Omental fat pad (tissue), 4 donors: Measurements from ENCODE around the gene RIOK1. TPM values are rescaled to one million over a fixed set of nuclear protein-coding genes. Genes with fewer than 3 reads are reported as not detected.

ENCODE experiments used
- ATAC-seq: fragments of 150-250 bp; one replicate; pipeline ENCODE4 v1.9.1; 2016; ENCODE audit warnings: mild to moderate bottlenecking, moderate library complexity; ENCODE audit not compliant: low FRiP score
- DNase-seq: peaks from one replicate; pipeline ENCODE4 v3.0.0-alpha.2; 2019; ENCODE audit warnings: low spot score
- CTCF ChIP-seq, 3 donors: fragments of 450-650 bp; IDR thresholded peaks; one replicate each; pipeline ENCODE4 v1.5.1; 2016 to 2017; ENCODE audit warnings: antibody characterized with exemption in 3 of 3, mild to moderate bottlenecking in 3 of 3, moderate library complexity in 2 of 3
- total RNA-seq, 4 donors: library from RNA; depleted of rRNA; stranded (reverse); fragments of >200 nt; gene quantifications; one replicate each; pipeline ENCODE4 v1.1.0, GENCODE V29; 2016

RIOK1 gene
- total RNA-seq, 4 donors from 2014 or later = 18.1 to 44.8 (median 23.7) TPM

DNA sequence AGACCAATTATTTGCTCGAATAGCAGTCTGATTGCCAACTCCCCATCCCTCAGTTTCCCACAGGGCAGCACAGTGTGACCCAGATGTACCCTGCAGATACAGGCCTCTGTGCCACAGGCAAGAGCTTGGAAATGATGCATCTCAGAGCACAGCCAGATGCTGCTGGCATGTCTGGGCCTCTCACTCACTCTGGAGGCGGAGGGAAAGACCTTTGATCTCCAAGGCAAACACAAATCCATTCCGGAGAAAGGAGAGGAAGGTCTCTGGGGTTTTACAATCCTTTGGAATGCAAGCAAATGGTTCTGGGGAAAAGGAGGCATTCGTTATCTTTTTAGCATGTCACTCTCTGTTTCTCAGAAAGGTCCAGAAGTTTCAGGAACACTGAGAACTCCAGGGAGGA is 74.2 kb downstream of the RIOK1 start:
- no peak for TF ChIP-seq CTCF (IDR thresholded peaks at IDR 0.05)
- ATAC-seq (no peak), DNase-seq (no peak)

- no peak for DNase-seq
- no peak for TF ChIP-seq CTCF (IDR thresholded peaks at IDR 0.05)
- no peak for ATAC-seq
Measured at GRCh38 chr6:7467007-7467897, 77.6 kb downstream of the RIOK1 start.

Other genes with a start within 250 kb of the RIOK1 start
- 10 to 100 TPM; 56.0 to 79.0 (median 63.0) TPM for gene SSR1, start 76.6 kb upstream of the RIOK1 start, total RNA-seq
- gene CAGE1, start 66 bp upstream of the RIOK1 start, total RNA-seq = not detected
- gene DSP, start 151.9 kb downstream of the RIOK1 start, total RNA-seq = 10 to 100 TPM in 3 of 4 donors, 1 to 10 TPM in 1; 6.6 to 47.9 (median 25.5) TPM
- gene SNRNP48, start 200.4 kb downstream of the RIOK1 start, total RNA-seq = 10 to 100 TPM in 3 of 4 donors, 1 to 10 TPM in 1; 8.4 to 14.2 (median 11.5) TPM